ENCODE results near the gene NPTXR.

- TF ChIP-seq CTCF (IDR thresholded peaks at IDR 0.05) = no peak
- TF ChIP-seq EP300 (IDR thresholded peaks at IDR 0.05) = no peak
- no peak for TF ChIP-seq POLR2A (IDR thresholded peaks at IDR 0.05)
Observed at GRCh38 chr22:38786631-38787030, 57.2 kb downstream of the NPTXR start.
